Activated CD4-positive, alpha-beta T cell treated with anti-CD3 and anti-CD28 coated beads, Interleukin-2, amount 50 U/mL, for 4 hours (primary cell): Measurements from ENCODE around the gene BRAF.
"Not testable (repeated sequence)": the region's sequence is repeated elsewhere in the genome, so short reads cannot be mapped to it uniquely, and the experiment has no call there.

Experiments used
- DNase-seq, 2 experiments: peaks; one replicate each; pipeline ENCODE4 v3.0.0-alpha.2; 2020

The BRAF gene

DNA sequence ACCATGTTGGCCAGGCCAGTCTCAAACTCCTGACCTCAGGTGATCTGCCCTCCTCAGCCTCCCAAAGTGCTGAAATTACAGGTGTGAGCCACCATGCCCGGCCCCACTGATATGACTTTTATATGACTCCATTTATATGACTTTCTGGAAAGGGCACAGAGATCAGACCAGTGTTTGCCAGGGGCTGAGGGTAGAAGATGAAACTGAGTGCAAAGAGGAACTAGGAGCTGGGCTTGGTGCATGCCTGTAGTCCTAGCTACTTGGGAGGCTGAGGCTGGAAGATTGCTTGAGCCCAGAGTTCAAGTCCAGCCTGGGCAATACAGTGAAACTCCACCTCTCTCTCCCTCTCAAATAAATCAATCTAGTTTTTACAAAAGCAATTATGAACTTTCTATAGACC, 7.5 kb downstream of the BRAF start:
- DNase-seq, result no peak

- no peak for DNase-seq
These were observed 8.7 kb downstream of the BRAF start for GRCh38 chr7:140915935-140916555.

- no peak for DNase-seq
These were observed 10.6 kb downstream of the BRAF start for GRCh38 chr7:140914083-140914482.

- DNase-seq, result not testable (repeated sequence)
These were observed 11.2 kb downstream of the BRAF start for GRCh38 chr7:140913596-140913928.

DNA sequence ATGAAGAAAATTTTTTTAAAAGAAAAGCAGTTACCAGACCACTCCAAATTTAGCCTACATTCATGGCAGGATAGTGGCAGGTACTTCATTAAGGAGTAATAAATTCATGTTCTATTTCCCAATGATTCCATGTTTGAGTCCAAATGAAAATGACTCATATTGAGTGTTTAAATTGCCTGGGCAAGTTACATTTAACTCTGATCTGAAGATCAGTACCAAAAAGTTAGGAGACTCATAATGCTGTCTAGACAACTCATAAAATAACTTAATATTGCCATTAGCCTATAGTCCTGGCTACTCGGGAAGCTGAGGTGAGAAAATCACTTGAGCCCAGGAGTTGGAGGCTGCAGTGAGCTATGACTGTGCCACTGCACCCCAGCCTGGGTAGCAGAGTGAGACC, 13.0 kb downstream of the BRAF start:
- DNase-seq, result no peak

GRCh38 chr7:140909476-140910161, 15.1 kb downstream of the BRAF start:
- no peak for DNase-seq

DNA sequence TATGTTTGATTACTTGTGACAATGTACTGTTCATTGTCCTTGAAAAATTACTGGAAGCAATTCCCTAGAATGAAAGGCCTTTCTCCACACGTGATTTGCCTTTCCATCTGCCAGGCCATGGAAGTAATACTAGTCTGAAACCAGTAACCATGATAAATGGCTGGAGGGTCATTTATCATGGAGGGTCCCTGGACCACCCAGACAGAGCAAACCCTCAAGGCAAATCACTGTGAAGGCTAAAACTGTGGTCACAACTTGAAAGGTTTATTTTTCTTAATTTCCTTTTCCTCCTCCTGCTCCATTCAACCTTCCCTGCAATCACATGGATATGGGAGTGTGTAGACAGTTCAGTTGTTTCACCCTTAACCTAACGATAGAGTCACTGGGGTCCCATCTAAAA, 16.4 kb downstream of the BRAF start:
- DNase-seq, result no peak

DNA sequence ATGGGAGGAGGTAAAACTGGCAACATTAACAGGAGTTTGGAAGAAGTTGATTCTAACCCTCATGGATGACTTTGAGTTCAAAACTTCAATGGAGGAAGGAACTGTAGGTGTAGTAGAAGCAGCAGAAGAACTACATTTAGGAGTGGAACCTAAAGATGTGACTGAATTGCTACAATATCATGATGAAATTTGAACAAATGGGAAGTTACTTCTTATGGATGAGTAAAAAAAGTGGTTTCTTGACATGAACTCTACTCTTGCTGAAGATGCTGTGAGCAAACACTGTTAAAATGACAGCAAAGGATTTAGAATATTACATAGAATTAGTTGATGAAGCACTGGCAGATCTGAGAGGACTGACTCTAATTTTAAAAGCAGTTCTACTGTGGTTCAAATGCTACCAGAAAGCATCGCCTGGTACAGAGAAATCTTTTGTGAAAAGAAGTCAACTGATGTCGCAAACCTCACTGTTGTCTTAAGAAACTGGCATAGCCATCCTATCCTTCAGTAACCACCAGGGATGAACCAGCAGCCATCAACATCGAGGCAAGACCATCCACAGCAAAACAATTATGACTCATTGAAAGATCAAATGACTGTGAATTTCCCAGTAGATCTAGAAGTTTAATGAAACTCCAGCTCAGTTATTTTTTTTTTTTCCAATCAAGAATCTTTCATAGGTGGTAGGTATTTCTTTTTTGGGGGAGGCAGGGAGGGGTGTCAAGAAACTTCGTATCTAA, 20.8 kb downstream of the BRAF start:
- DNase-seq, result no peak

GRCh38 chr7:140902303-140902953, 22.3 kb downstream of the BRAF start:
- no peak for DNase-seq

- no peak for DNase-seq
These were observed 22.8 kb downstream of the BRAF start for GRCh38 chr7:140901941-140902302.

GRCh38 chr7:140899883-140900282, 24.8 kb downstream of the BRAF start:
- DNase-seq, result no peak

DNA sequence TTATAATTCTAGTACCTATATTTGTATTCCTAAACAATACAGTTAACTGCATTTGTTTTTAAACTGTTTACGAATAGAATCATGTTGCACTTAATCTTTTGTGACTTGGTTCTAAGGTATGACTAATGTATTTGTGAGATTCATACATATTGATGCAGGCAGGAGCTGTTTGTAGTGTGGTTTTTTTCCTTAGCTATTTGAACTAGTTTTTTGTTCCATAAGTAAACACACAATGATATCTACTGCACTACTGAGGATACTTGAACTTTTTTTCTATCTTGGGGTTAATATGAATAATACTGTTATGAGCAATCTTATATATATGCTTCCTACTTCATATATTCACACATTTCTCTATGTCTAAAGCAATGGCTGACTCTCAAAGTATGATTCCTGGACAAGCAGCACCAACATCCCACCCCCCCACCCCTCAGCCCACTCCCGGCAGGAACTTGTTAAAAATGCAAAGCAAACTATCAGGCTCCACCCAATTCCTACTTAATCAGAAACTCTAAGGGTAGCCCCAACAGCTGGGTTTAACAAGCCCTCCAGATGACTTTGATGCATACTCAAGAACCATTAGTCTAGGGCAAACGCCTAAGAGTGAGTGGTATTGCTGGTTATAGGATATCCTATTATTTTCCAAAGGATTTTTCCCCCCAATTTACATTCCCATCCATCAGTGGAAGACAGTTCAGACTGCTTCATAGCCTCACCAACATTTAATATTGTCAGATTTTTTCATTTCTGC, 25.8 kb downstream of the BRAF start:
- DNase-seq, result no peak

- DNase-seq, result no peak
These were observed 27.7 kb downstream of the BRAF start for GRCh38 chr7:140896996-140897395.

DNA sequence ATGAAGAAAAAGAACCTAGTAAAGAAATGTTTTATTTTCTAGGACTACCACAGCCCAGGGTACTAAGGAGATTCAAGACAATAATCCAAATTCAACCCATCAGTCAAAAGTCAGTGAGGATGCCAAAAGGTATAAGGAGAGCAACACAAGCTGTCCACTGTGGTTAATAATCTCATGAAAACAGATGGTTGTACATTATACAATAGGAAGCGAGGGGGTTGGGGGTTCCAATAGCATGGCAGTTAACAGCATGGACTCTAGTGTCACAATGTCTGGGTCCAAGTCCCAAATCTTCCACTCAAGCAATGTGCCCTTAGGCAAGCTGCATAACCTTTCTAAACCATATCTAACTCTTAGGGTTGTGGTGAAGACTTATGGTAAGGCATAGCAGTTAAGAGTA, 35.1 kb downstream of the BRAF start:
- no peak for DNase-seq

GRCh38 chr7:140889150-140889549, 35.6 kb downstream of the BRAF start:
- DNase-seq, result no peak

- DNase-seq, result no peak
These were observed 36.6 kb downstream of the BRAF start for GRCh38 chr7:140888087-140888486.

DNA sequence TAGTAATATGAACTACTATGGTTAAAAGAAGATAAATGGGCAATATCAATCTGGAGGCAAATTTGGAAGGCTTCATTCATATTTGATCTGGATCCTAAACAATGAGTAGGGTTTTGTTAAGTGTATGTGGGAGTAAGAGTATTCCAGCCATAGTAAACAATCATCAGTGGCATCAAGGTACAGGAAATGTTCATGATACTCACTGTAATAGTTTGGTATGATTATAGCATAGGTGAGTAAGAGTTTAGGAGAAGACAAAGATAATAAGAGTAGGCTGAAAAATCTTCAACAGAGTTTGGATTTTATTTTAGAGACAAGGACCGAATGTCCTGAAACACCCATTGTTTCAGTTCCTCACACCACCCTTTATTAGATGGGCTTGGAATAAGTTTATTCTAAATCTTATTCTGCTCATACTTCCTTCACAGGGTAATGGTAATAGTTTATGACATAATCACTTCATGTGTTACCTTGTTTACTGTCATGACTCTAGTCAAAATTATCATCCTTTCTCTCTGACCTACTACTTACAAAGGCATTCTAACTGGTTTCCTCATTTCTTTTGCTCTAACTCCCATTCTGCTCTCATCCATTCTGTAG, 38.9 kb downstream of the BRAF start:
- DNase-seq, result no peak

DNA sequence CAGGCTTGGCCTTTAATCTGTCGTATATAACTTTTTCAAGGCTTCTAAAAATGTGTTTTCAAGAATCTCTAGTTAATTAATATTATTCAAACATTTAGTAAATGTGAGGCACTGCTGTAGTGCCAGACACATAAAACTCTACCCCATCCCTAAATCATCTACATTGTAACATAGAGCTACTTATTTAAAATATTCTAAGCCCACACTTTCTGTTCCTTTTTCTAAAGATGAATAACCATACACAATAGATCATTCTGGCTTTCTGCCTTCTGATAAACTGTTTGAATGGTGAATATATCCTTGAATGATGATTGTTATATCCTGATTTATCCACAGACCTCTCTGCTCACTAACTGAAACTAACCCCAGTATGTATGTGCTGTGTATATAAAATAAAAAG, 41.4 kb downstream of the BRAF start:
- no peak for DNase-seq

DNA sequence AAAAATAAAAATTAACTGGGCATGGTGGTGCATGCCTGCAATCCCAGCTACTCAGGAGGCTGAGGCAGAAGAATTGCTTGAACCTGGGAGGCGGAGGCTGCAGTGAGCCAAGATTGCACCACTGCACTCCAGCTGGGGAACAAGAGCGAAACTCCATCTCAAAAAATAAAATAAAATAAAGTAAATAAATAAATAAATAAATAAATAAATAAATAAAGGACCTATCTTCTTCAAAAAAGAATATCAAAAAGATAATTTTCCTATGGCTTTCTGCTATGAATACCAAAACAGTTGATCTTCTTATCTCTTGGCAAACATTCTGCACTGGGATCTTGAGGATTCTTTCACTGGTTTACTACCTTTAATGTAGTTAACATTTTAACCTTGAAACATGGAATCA, 41.9 kb downstream of the BRAF start:
- not testable (repeated sequence) for DNase-seq

GRCh38 chr7:140881507-140882228, 43.1 kb downstream of the BRAF start:
- no peak for DNase-seq

- DNase-seq, result no peak
These were observed 47.5 kb downstream of the BRAF start for GRCh38 chr7:140877249-140877524.

DNA sequence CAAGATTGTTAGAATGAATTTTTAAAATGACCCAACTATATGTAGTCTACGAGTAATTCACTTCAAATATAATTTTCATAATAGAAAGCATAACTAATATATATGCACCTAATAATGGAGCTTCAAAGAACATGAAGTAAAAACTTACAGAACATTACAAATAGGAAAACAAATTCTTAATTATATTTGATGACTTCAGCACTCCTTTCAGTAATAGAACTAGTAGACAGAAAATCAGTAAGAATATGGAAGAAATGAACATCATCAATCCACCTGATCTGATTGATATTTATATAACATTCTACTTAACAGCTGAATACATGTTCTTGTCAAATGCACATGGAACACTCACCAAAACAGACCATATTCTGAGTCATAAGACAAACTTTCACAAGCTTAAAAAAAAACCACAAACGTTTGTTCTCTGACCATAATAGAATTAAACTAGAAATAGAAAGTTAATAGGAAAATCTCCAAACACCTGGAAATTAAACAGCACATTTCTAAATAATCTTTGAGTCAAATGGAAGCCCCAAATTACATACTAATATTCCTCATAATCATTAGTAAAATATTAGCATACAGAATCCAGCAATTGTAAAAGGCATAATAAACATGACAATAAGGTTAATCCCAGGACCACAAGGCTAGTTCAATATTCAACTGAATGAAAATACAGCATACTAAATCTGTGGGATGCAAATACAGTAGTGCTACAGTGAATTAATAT, 48.0 kb downstream of the BRAF start:
- DNase-seq, result no peak
